ENCODE data around the gene CARMIL1.

GRCh38 chr6:25548451-25548850, 269.3 kb downstream of the CARMIL1 start:
- TF ChIP-seq ZNF639 (tag by site-specific recombination; IDR thresholded peaks at IDR 0.05), result no peak
- no peak for TF ChIP-seq CTCF (tag by site-specific recombination; IDR thresholded peaks at IDR 0.05)
- TF ChIP-seq, protein P1, sequence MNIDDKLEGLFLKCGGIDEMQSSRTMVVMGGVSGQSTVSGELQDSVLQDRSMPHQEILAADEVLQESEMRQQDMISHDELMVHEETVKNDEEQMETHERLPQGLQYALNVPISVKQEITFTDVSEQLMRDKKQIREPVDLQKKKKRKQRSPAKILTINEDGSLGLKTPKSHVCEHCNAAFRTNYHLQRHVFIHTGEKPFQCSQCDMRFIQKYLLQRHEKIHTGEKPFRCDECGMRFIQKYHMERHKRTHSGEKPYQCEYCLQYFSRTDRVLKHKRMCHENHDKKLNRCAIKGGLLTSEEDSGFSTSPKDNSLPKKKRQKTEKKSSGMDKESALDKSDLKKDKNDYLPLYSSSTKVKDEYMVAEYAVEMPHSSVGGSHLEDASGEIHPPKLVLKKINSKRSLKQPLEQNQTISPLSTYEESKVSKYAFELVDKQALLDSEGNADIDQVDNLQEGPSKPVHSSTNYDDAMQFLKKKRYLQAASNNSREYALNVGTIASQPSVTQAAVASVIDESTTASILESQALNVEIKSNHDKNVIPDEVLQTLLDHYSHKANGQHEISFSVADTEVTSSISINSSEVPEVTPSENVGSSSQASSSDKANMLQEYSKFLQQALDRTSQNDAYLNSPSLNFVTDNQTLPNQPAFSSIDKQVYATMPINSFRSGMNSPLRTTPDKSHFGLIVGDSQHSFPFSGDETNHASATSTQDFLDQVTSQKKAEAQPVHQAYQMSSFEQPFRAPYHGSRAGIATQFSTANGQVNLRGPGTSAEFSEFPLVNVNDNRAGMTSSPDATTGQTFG (tag by site-specific recombination; IDR thresholded peaks at IDR 0.05; ENCODE audit: borderline replicate concordance), result no peak
- TF ChIP-seq ZNF274 (IDR thresholded peaks at IDR 0.05; ENCODE audit: low read length), result no peak
- no peak for TF ChIP-seq ZNF274 (tag by site-specific recombination; IDR thresholded peaks at IDR 0.05; ENCODE audit: borderline replicate concordance)
- no peak for TF ChIP-seq ZNF24 (tag by site-specific recombination; IDR thresholded peaks at IDR 0.05)
- no peak for TF ChIP-seq YY1 (tag by site-specific recombination; IDR thresholded peaks at IDR 0.05)
- no peak for TF ChIP-seq ZNF747 (tag by site-specific recombination; IDR thresholded peaks at IDR 0.05)
- no peak for TF ChIP-seq ZNF184 (tag by site-specific recombination; IDR thresholded peaks at IDR 0.05)
- no peak for TF ChIP-seq ZBTB21 (tag by site-specific recombination; IDR thresholded peaks at IDR 0.05)
